Heart right ventricle (tissue), 16 donors: Measurements from ENCODE around the gene SAMD5. TPM values are rescaled to one million over a fixed set of nuclear protein-coding genes. Genes with fewer than 3 reads are reported as not detected.

Experiments
- ATAC-seq, 8 donors: fragments of 200-7000 bp; cut with Tn5 transposase; one replicate each; pipeline ENCODE4 v1.9.1; 2020; ENCODE audit warnings: mild to moderate bottlenecking in 8 of 8, moderate library complexity in 8 of 8, moderate number of reproducible peaks in 1 of 8
- DNase-seq, 2 donors: peaks; one replicate each; pipeline ENCODE4 v3.0.0-alpha.2; 2020
- H3K27ac ChIP-seq, 10 donors: fragments of 200-600 bp; sonication (generic) in 2 of 10; one replicate each; pipeline versions ENCODE4 v1.5.0 to v1.8.0; 2020 to 2022; ENCODE audit warnings: mild to moderate bottlenecking in 3 of 10
- H3K27me3 ChIP-seq, 7 donors: fragments of 200-600 bp; one replicate each; pipeline ENCODE4 v1.8.0; 2021 to 2022; ENCODE audit warnings: mild to moderate bottlenecking in 2 of 7
- H3K36me3 ChIP-seq, 9 donors: fragments of 200-600 bp; sonication (generic) in 1 of 9; one replicate each; pipeline versions ENCODE4 v1.5.0 to v1.8.0; 2020 to 2022; ENCODE audit warnings: mild to moderate bottlenecking in 2 of 9
- H3K4me1 ChIP-seq, 9 donors: fragments of 200-600 bp; sonication (generic) in 1 of 9; one replicate each; pipeline versions ENCODE4 v1.5.0 to v1.8.0; 2020 to 2022; ENCODE audit warnings: mild to moderate bottlenecking in 4 of 9
- H3K4me3 ChIP-seq, 10 donors: fragments of 200-600 bp; sonication (generic) in 2 of 10; one replicate each; pipeline versions ENCODE4 v1.5.0 to v1.8.0; 2020 to 2022; ENCODE audit warnings: mild to moderate bottlenecking in 7 of 10, moderate library complexity in 2 of 10
- H3K9me3 ChIP-seq, 11 donors: fragments of 200-600 bp in 10 of 11; sonication (generic) in 2 of 11; one replicate each; pipeline versions ENCODE4 v1.5.0 to v1.8.0; 2013 to 2022; ENCODE audit warnings: mild to moderate bottlenecking in 2 of 11, control low read depth in 1 of 11, moderate library complexity in 1 of 11
- WGBS, 2 donors: extraction: QIAGEN DNeasy Blood & Tissue Kit; methylation state at CpG; one replicate each; pipeline ENCODE4 v1.1.7; 2013; ENCODE audit warnings: inconsistent platforms in 1 of 2; 5-methylcytosine and 5-hydroxymethylcytosine counted together
- intact Hi-C, 10 donors: fragments of 100-400 bp; cut with DNase I; formaldehyde crosslinking; loops; one replicate each; pipeline versions ENCODE4 v1.11.1 to v1.14.2; 2022
- polyA plus RNA-seq, 2 donors: library from polyadenylated mRNA; stranded (reverse); fragments of 200-250 nt; gene quantifications; one replicate each; pipeline ENCODE4 v1.2.3, GENCODE V29; 2013
- total RNA-seq, 10 donors: library from RNA; stranded (reverse); fragmentation: NEBNext Ultra II Directional in 3 of 10; extraction: Animal tissue kit (Norgen Biotek cat#: 25700) in 3 of 10; gene quantifications; one replicate each; pipeline versions ENCODE4 v1.2.1 to v1.2.4, GENCODE V29; 2021 to 2023
- TF ChIP-seq, protein P1 (sequence below), 9 donors: fragments of 200-600 bp; sonication (generic) in 2 of 9; IDR thresholded peaks; one replicate each; pipeline versions ENCODE4 v1.5.0 to v1.8.0; 2021 to 2022; ENCODE audit warnings: antibody characterized with exemption in 9 of 9, mild to moderate bottlenecking in 5 of 9, moderate library complexity in 1 of 9
- donor health status: Arrhythmogenic right ventricular cardiomyopathy.
- donor health status: ischemic (EF 13 %, LVEDD 7.1; RV severe dilation, severe dysfunction).
- donor health status: healthy with polysubstance abuse.
- donor health status: DM: no; HTN: yes; CAD: no.
- donor health status: DM: no; HTN: no; CAD: no.
- donor health status: ischemic (EF 25% LVEDD 6.9; RV normal size, moderate dysfunction).
- donor health status: ischemic (EF 25% LVEDD 5.7; RV mildly dilated, moderate dysfunction).
- donor health status: healthy.
- donor health status: DM: yes; HTN: yes; CAD: no.
- donor health status: Ischemic cardiomyopathy.
- donor health status: ischemic (EF 35%, LVEDD 5.7; RV mildly dilated, moderate dysfunction).
- donor health status: nonischemic (EF 11% LVEDD 7.7; RV severe dilation, severe dysfunction).
- donor health status: DM: yes; HTN: yes; CAD: no.
- donor health status: PGD.
- donor health status: ischemic (EF 29% LVEDD 5.4; RV normal size, mild dysfunction).
- donor health status: nonischemic (EF 23%, LVEDD 6.1; RV moderate dilation, normal function).

Gene SAMD5
- total and polyA plus RNA-seq, 12 donors: 0.30 to 1.9 (median 0.72) TPM

DNA sequence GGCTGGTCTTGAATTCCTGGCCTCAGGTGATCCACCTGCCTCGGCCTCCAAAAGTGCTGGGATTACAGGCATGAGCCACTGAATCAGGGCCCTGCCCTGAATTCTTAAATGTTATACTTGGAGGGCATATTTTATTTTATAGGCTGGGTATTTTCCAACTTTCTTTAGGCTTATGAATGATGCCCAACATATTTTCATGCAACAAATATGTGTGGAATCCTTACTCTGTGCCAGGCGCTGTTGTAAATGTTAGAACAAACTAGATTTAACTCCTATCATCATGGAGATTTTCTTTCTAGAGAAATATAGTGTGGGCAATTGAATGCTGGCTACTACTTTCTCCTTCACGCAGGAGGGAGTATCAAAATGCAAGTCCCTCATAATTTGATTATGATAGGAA is 71.2 kb downstream of the SAMD5 start:
- H3K4me3 ChIP-seq: no peak overlapping the region
- no peak for DNase-seq
- H3K4me1 ChIP-seq: peaks cover 0 to 14% (median 0%) of the 10 kb centered on the region in 9 donors
- H3K9me3 ChIP-seq: peaks cover 0 to 7% (median 0%) of the 10 kb centered on the region in 11 donors
- no peaks in the 10 kb centered on the region for H3K36me3 ChIP-seq
- ATAC-seq: peak in 1 of 8 donors; percentile 57
- no peak overlapping the region for H3K27ac ChIP-seq
- H3K27me3 ChIP-seq: no peaks in the 10 kb centered on the region
- intact Hi-C loops: no loop called here
- TF ChIP-seq, protein P1, sequence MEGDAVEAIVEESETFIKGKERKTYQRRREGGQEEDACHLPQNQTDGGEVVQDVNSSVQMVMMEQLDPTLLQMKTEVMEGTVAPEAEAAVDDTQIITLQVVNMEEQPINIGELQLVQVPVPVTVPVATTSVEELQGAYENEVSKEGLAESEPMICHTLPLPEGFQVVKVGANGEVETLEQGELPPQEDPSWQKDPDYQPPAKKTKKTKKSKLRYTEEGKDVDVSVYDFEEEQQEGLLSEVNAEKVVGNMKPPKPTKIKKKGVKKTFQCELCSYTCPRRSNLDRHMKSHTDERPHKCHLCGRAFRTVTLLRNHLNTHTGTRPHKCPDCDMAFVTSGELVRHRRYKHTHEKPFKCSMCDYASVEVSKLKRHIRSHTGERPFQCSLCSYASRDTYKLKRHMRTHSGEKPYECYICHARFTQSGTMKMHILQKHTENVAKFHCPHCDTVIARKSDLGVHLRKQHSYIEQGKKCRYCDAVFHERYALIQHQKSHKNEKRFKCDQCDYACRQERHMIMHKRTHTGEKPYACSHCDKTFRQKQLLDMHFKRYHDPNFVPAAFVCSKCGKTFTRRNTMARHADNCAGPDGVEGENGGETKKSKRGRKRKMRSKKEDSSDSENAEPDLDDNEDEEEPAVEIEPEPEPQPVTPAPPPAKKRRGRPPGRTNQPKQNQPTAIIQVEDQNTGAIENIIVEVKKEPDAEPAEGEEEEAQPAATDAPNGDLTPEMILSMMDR (IDR thresholded peaks at IDR 0.05): no peak
- WGBS, 2 donors: 53 to 80% methylated on average over 3 of the region's 3 CpGs

DNA sequence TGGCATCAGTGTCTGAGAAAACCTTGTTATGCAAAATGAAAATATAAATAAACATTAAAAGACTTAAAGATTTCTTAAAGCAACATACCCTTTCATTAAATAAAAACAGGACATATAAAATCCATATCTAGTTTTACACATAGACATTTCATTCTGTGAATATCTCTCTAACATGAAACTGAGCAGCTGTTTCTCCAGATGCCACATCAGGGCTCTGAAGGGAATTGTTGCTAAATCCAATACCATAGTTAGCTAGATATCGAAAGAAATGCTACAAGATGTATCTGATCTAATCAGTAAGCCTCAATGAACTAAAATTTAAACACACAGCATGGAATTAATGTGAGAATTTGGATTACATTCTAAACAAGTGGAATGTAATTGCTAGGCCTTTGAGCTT is 74.5 kb downstream of the SAMD5 start:
- TF ChIP-seq, protein P1 (IDR thresholded peaks at IDR 0.05): no peak
- Histone ChIP-seq H3K4me3 (no peak overlapping the region), H3K36me3 (no peaks in the 10 kb centered on the region), H3K27ac (no peak overlapping the region), H3K9me3 (peaks cover 0 to 2% (median 0%) of the 10 kb centered on the region in 11 donors), H3K4me1 (peaks cover 0 to 29% (median 4%) of the 10 kb centered on the region in 9 donors), H3K27me3 (no peaks in the 10 kb centered on the region)
- intact Hi-C loops: no loop called here
- 63 to 73% methylated on average over 1 of the region's 1 CpG for WGBS, 2 donors
- no peak for ATAC-seq
- no peak for DNase-seq

DNA sequence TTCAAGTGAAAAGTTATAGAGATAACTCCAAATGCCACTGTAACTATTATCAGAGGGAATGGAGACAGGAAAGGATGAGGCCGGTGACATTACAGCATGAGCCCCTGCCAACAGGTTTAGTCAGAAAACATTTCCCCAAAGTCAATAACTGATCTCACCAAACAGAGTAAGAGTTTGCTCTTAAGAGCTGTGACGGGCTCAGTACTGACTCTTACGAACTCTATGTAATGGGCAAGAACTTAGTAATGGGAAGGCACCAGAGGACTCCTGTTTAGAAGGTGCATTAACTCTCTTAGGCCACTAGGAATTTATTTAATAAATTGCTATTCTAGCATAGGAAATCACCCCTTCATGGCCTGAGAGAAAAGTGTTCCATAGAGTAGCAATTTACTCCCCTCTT is 76.8 kb downstream of the SAMD5 start:
- intact Hi-C loops: no loop called here
- DNase-seq: no peak
- Histone ChIP-seq H3K4me1 (peaks cover 0 to 20% (median 3%) of the 10 kb centered on the region in 9 donors), H3K27me3 (no peaks in the 10 kb centered on the region), H3K4me3 (no peak overlapping the region), H3K36me3 (no peaks in the 10 kb centered on the region), H3K9me3 (no peaks in the 10 kb centered on the region), H3K27ac (no peak overlapping the region)
- peak in 5 of 8 donors; percentile 44 to 58 (median 51) for ATAC-seq
- WGBS, 2 donors: 60 to 71% methylated on average over 3 of the region's 3 CpGs
- TF ChIP-seq, protein P1 (IDR thresholded peaks at IDR 0.05): no peak

DNA sequence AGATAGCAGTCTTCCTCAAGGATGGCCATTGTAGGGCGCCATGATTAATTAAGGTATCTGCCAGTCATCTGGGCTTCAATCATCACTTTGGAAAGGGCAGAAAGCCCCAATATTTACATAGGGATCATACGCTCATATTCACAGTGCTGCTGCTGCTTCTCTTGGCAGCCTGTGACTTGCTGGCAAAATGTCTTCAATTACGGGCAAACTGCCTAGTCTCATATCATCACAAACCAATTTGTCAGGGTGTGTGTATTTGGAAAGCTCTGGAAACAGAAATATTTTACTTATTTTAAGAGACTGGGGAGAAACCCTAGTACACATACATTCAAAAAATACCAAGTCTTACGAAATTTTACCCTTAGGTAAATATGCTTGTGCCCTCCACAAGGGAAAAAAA is 77.6 kb downstream of the SAMD5 start:
- DNase-seq (peak in 1 of 2 donors; percentile 50), ATAC-seq (peak in 7 of 8 donors; percentile 67 to 89 (median 79))
- Histone ChIP-seq H3K9me3 (no peaks in the 10 kb centered on the region), H3K36me3 (no peaks in the 10 kb centered on the region), H3K27me3 (no peaks in the 10 kb centered on the region), H3K4me1 (peaks cover 0 to 15% (median 3%) of the 10 kb centered on the region in 9 donors), H3K4me3 (no peak overlapping the region), H3K27ac (peak overlapping the region in 1 of 10 donors; percentile 31)
- intact Hi-C loops: no loop called here
- WGBS, 2 donors: 31 to 36% methylated on average over 4 of the region's 4 CpGs
- TF ChIP-seq, protein P1 (IDR thresholded peaks at IDR 0.05): no peak
